Liver (tissue), 2 donors: ENCODE measurements around the gene KAZN.

ENCODE experiments used
- YY1 ChIP-seq: IDR thresholded peaks from 2 replicates; pipeline ENCODE4 v1.6.1; 2016; ENCODE audit warnings: antibody characterized with exemption, mild to moderate bottlenecking
- TF ChIP-seq, protein P1 (sequence below): fragments of 150-350 bp; IDR thresholded peaks from 2 replicates; pipeline ENCODE4 v1.5.1; 2017; ENCODE audit warnings: improper control_type of control experiment, low read depth, low read length; ENCODE audit not compliant: missing input control
- TF ChIP-seq, protein P2 (sequence below): IDR thresholded peaks from 2 replicates; pipeline ENCODE4 v1.6.1; 2016; ENCODE audit warnings: antibody characterized with exemption, mild to moderate bottlenecking
- donor health status: healthy.

DNA sequence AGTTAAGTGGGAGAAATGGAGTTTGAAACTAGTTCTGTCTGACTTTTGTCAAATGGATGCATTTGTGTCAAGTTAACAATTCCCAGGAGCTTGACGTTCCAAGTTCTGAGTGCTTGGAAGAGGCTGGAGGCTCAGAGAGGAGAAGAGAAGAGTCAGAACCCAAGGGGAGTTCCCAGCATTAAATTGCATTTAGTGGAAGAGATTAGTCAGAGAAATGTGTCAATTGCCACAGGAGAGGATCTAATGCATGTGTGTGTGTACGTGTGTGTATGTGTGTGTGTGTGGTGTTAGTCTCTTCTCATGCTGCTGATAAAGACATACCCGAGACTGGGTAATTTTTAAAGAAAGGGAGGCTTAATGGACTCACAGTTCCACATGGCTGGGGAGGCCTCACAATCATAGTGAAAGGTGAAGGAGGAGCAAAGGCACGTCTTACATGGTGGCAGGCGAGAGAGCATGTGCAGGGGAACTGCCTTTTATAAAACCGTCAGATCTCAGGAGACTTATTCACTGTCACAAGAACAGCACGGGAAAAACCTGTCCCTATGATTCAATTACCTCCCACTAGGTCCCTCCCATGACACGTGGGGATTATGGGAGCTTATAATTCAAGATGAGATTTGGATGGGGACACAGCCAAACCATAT is 453.5 kb downstream of the KAZN start:
- TF ChIP-seq YY1, result no peak
- TF ChIP-seq, protein P1, sequence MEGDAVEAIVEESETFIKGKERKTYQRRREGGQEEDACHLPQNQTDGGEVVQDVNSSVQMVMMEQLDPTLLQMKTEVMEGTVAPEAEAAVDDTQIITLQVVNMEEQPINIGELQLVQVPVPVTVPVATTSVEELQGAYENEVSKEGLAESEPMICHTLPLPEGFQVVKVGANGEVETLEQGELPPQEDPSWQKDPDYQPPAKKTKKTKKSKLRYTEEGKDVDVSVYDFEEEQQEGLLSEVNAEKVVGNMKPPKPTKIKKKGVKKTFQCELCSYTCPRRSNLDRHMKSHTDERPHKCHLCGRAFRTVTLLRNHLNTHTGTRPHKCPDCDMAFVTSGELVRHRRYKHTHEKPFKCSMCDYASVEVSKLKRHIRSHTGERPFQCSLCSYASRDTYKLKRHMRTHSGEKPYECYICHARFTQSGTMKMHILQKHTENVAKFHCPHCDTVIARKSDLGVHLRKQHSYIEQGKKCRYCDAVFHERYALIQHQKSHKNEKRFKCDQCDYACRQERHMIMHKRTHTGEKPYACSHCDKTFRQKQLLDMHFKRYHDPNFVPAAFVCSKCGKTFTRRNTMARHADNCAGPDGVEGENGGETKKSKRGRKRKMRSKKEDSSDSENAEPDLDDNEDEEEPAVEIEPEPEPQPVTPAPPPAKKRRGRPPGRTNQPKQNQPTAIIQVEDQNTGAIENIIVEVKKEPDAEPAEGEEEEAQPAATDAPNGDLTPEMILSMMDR, result no peak
- TF ChIP-seq, protein P2, sequence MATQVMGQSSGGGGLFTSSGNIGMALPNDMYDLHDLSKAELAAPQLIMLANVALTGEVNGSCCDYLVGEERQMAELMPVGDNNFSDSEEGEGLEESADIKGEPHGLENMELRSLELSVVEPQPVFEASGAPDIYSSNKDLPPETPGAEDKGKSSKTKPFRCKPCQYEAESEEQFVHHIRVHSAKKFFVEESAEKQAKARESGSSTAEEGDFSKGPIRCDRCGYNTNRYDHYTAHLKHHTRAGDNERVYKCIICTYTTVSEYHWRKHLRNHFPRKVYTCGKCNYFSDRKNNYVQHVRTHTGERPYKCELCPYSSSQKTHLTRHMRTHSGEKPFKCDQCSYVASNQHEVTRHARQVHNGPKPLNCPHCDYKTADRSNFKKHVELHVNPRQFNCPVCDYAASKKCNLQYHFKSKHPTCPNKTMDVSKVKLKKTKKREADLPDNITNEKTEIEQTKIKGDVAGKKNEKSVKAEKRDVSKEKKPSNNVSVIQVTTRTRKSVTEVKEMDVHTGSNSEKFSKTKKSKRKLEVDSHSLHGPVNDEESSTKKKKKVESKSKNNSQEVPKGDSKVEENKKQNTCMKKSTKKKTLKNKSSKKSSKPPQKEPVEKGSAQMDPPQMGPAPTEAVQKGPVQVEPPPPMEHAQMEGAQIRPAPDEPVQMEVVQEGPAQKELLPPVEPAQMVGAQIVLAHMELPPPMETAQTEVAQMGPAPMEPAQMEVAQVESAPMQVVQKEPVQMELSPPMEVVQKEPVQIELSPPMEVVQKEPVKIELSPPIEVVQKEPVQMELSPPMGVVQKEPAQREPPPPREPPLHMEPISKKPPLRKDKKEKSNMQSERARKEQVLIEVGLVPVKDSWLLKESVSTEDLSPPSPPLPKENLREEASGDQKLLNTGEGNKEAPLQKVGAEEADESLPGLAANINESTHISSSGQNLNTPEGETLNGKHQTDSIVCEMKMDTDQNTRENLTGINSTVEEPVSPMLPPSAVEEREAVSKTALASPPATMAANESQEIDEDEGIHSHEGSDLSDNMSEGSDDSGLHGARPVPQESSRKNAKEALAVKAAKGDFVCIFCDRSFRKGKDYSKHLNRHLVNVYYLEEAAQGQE, result no peak
